Measurements from ENCODE around the gene SPTBN1.

The SPTBN1 gene

GRCh38 chr2:54632733-54633692, 176.9 kb downstream of the SPTBN1 start:
- DNase-seq (ENCODE audit: low read depth) = no peak

DNA sequence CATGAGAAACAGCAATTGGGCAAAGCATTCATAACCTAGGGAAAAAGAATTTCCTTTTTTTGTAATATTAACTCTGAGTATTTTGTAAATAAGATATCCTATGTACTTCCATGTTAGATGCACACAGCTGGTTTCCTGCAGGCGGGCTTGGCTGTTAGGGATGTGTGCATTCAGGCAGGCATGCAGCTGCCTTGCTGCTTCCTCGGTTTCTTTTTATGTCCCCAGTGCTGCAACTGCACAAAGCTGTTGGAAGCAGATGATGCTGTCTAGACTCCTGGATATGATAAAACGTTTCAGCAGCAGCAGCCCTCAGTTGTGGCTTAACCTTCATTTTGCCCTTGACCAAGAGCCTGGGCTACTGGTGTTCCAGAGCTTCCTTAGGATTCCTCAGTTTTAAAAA, 177.9 kb downstream of the SPTBN1 start:
- no peak for DNase-seq (ENCODE audit: low read depth)

DNA sequence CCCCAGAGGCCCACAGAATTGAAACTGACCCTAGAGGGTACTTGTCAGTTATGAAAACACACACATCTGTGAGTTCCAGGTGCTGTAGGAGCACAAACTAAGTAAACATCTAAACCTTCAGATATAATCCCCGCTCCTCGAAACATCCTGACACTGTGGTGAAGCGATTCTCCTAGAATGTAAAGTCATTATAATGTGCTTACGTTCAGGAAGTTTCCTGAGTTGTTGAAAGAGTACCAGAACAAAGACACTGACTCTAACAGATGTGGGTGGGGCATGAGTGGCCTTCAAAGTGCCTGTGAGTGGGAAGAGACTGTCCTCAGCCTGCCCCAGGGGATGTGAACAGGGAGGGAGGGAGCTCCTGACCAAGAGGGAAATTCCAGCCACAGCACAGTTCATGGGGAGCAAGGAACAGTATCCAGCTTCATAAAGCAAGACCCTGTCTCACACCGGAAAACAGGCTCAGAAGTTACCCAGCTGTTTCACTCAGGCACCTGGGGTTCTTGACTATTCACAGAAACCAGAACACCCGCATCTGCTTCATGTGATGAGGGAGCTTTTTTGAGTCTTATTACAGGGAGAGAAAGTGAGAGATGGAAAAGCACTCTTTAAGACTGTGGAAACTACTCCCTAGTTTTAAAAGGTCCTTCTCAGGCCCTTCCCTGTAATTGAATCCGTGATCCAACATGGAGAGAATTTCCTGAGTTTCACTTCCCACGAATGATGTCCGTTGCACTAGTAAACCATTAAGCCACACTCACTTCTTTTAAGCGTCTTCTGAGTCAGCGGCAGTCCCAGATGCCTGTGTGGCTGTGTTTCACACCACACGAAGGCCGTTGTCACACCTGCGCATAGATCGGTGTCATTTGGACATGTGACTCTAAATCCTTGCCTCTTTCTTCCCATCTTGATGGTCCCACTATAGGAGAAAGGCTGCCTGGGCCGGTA, 178.7 kb downstream of the SPTBN1 start:
- DNase-seq (ENCODE audit: low read depth) = no peak

DNA sequence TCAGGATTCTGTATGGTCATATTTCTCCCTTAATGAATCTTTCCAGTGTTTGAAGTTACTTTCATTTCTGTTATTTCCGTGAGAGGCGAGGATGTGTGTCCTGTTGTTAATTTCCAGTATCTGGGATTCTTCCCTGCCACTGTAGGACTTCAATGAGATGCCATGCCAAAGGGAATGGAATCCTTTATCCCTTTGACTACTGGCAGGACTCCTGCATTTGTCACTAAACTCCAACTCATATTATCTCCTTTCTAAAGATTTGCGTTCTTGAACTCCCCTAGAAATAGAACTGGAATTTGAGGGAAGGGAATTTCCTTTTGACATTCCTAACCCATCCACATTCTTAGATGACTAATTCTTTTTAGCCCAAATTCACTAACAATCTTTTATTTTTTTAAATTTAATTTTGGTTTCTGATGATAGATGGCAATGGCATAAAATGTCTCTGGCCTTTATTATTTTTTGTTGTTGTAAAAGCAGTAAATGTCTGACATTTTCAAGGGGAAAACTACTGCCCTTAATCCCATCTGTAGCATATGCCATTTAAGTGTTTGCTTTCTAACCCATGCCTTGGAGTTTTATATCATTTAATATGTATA, 179.5 kb downstream of the SPTBN1 start:
- DNase-seq (ENCODE audit: low read depth) = no peak

- no peak for DNase-seq (ENCODE audit: low read depth)
Observed at GRCh38 chr2:54636415-54637139, 180.4 kb downstream of the SPTBN1 start.

GRCh38 chr2:54638103-54638502, 182.0 kb downstream of the SPTBN1 start:
- no peak for DNase-seq (ENCODE audit: low read depth)

GRCh38 chr2:54638774-54639187, 182.7 kb downstream of the SPTBN1 start:
- no peak for DNase-seq (ENCODE audit: low read depth)

DNA sequence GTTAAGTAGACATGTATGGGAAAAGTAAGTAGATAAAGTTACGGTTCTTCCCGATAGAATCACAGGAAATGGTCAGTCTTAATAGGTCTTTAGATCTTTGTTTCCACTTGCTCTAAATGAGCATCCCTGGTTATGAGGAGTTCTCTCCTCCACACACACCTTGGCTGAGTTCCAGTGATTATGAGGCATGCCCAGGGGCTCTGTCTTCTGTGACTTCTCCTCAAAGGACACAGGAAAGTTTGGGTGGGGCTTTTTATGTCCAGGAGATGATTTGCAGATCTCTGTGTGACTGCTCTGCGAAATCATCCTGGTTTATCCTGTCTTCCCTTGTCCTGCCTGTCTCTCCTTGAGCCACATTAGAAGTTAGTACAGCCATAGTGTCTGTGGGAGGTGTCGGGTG, 183.5 kb downstream of the SPTBN1 start:
- DNase-seq (ENCODE audit: low read depth) = no peak

GRCh38 chr2:54640834-54641540, 184.9 kb downstream of the SPTBN1 start:
- no peak for DNase-seq (ENCODE audit: low read depth)

- DNase-seq (ENCODE audit: low read depth) = no peak
Observed at GRCh38 chr2:54641988-54642387, 185.9 kb downstream of the SPTBN1 start.

DNA sequence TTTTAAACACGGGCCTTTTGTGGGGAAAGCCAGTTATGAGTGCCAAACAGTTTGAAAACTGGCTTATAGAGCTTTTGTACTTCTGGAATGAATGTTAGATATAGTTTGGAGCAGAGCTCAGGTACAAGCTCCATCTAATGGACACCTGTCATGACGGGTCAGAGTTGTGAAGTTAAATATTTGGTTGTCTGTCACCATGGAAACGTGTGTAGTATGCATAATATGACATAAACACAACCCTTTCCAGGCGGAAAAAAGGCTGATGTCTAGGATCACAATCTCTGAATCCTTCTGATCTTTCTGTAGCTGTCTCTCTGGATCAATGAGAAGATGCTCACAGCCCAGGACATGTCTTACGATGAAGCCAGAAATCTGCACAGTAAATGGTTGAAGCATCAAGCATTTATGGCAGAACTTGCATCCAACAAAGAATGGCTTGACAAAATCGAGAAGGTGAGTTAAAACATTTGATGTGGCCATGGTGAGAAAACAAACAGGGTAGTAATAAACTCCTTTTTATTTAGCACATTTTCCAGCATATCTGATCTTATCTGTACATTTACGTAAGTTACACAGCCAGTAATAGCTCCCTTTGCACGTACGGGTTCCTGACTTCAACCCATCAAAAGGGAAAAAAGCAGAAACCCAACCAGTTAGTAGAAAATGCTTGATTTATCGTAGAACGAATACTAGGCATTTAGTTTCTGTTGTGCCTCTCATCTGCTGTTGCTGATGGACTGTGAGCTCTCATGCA, 186.7 kb downstream of the SPTBN1 start:
- no peak for DNase-seq (ENCODE audit: low read depth)

DNA sequence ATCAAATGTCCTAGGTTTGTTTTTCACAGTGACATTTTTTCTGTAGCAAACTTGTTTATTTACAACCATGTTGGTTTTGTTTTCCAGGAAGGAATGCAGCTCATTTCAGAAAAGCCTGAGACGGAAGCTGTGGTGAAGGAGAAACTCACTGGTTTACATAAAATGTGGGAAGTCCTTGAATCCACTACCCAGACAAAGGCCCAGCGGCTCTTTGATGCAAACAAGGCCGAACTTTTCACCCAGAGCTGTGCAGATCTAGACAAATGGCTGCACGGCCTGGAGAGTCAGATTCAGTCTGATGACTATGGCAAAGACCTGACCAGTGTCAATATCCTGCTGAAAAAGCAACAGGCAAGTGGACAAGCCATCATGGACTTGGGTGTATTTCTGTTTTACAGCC, 188.1 kb downstream of the SPTBN1 start:
- no peak for DNase-seq (ENCODE audit: low read depth)

GRCh38 chr2:54646170-54646927, 190.2 kb downstream of the SPTBN1 start:
- no peak for DNase-seq (ENCODE audit: low read depth)

DNA sequence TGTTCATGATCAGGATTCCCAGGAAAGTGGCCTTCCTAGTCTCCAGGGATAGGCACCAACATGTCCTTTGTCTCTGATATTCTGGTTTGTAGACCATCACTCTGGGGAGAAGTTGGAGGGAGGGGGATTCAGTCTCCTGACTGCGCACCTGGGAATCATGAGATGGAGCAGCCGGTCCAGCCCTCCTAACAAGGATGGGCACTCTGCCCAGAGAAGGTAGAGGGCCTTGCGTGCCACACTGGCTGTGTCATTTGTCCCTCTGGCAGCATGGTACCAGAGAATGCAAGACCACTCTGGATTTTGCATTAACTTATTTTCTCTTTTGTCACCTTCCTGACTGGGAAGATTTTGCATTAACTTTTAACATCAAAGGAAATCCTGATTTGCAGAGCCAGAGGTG, 192.1 kb downstream of the SPTBN1 start:
- DNase-seq (ENCODE audit: low read depth) = no peak

DNA sequence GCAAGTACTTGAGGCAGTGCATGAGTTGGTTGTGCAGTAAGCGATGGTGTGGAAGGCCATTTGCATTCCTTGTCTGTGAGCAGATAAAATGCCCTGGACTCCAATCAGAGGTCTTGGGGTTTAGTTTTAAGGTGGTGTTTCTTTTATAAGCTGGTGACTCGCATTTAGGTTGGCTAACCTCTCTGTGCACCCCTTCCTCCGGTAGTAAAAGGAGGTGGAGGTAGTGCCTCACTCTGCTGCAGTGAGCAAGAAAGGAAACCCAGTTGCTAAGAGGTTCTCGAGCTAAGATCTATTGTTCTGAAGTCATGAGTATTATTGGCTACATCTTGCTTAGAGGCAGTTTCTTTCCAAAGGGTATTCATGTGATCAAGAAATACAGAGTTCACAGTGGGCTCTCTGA, 193.1 kb downstream of the SPTBN1 start:
- DNase-seq (ENCODE audit: low read depth) = no peak

DNA sequence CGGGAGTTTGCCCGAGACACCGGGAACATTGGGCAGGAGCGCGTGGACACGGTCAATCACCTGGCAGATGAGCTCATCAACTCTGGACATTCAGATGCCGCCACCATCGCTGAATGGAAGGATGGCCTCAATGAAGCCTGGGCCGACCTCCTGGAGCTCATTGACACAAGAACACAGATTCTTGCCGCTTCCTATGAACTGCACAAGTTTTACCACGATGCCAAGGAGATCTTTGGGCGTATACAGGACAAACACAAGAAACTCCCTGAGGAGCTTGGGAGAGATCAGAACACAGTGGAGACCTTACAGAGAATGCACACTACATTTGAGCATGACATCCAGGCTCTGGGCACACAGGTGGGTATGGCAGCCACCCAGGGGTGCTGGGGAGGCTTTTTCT, 193.5 kb downstream of the SPTBN1 start:
- DNase-seq (ENCODE audit: low read depth) = no peak

GRCh38 chr2:54650612-54651011, 194.5 kb downstream of the SPTBN1 start:
- no peak for DNase-seq (ENCODE audit: low read depth)

DNA sequence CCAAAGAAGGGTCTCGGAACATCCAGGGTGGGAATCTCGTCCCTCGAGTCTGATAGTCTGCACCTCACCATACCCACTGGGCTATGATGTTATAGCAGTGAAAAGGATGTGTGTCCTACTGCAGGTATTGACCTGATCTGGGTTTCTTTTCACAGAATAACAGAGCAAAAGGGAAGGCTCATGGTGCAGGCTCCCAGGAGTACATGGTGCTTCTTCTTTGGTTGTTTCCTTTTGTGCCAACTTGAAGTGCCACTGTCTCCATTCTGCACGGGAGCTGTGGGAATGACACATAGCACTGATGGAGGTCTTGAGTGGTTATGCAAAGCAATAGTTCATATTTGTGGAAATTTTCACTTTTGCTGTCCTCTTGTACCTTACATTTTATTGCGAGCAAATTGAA, 195.2 kb downstream of the SPTBN1 start:
- DNase-seq (ENCODE audit: low read depth) = no peak

GRCh38 chr2:54652540-54652939, 196.4 kb downstream of the SPTBN1 start:
- DNase-seq (ENCODE audit: low read depth) = no peak
